HepG2 (cell line): Measurements from ENCODE around the gene SEC61G. TPM values are rescaled to one million over a fixed set of nuclear protein-coding genes. Genes with fewer than 3 reads are reported as not detected.

ENCODE experiments used
- ATAC-seq: fragments of 200-7000 bp; cut with Tn5 transposase; 3 replicates; pipeline ENCODE4 v1.9.1; 2020; ENCODE audit warnings: mild to moderate bottlenecking, moderate library complexity
- BruUV-seq: library from RNA; stranded (reverse); fragments of 400-500 nt; replicated peaks from 2 replicates; lab custom pipeline; 2021; lab: Mats Ljungman, UMichigan
- CTCF ChIA-PET: fragments of 300-600 bp; formaldehyde crosslinking; extraction: SDS; loops from one replicate; lab custom pipeline; 2021; ENCODE audit warnings: low total read pairs, inconsistent platforms, low intra/inter-chr PET ratio; lab: Yijun Ruan, JAX
- POLR2A ChIA-PET: fragments of 350-600 bp; sonication (Branson Sonifier 250); formaldehyde crosslinking; loops from one replicate; lab custom pipeline; 2020; ENCODE audit warnings: antibody characterized with exemption, inconsistent platforms; lab: Yijun Ruan, JAX
- DNase-seq: peaks from one replicate; pipeline ENCODE4 v3.0.0-alpha.2; 2015; ENCODE audit warnings: low spot score
- FAIRE-seq: peaks from 3 replicates; lab custom pipeline; 2011; peaks lifted over from hg19 to GRCh38; lab: Jason Lieb, UNC
- H2AFZ ChIP-seq: one replicate; pipeline ENCODE4 v1.6.1; 2011; ENCODE audit warnings: low read length, inconsistent platforms
- H3K27ac ChIP-seq: fragments of 300-600 bp; 3 replicates; pipeline ENCODE4 v1.8.0; 2011; ENCODE audit warnings: mixed run types, mild to moderate bottlenecking, mixed read lengths, low read length, inconsistent platforms; ENCODE audit not compliant: insufficient read depth; ENCODE audit errors: extremely low read length
- H3K27me3 ChIP-seq, 2 experiments: fragments of 200-600 bp in 1 of 2; 2 replicates in 1 of 2; 3 replicates in 1 of 2; pipeline versions ENCODE4 v1.6.0 to v1.8.0; 2011; ENCODE audit warnings: low read length in 2 of 2, mild to moderate bottlenecking in 2 of 2, moderate library complexity in 2 of 2, inconsistent platforms in 1 of 2; ENCODE audit not compliant: insufficient read depth in 2 of 2, control insufficient read depth in 1 of 2
- H3K36me3 ChIP-seq, 2 experiments: fragments of 200-600 bp in 1 of 2; replicated peaks in 1 of 2; 2 replicates in 1 of 2; 3 replicates in 1 of 2; pipeline versions ENCODE4 v1.5.1 to v1.8.0; 2011; ENCODE audit warnings: low read length in 2 of 2, inconsistent platforms in 1 of 2; ENCODE audit not compliant: insufficient read depth in 2 of 2, control insufficient read depth in 1 of 2
- H3K4me1 ChIP-seq: 2 replicates; pipeline ENCODE4 v1.5.1; 2012; ENCODE audit warnings: low read length, inconsistent platforms; ENCODE audit not compliant: insufficient read depth
- H3K4me2 ChIP-seq: 2 replicates; pipeline ENCODE4 v1.6.0; 2011; ENCODE audit warnings: low read depth, low read length, inconsistent platforms
- H3K4me3 ChIP-seq, 3 experiments: fragments of 200-600 bp in 1 of 3; sonication (generic), shearing (Covaris generic) in 1 of 3; replicated peaks in 1 of 3; 2 replicates each; pipeline ENCODE4 v1.5.1; 2011 to 2016; ENCODE audit warnings: low read length in 3 of 3, inconsistent platforms in 2 of 3, low read depth in 2 of 3, mild to moderate bottlenecking in 2 of 3, control low read depth in 1 of 3, mixed read lengths in 1 of 3; ENCODE audit not compliant: insufficient read depth in 1 of 3
- H3K79me2 ChIP-seq: one replicate; pipeline ENCODE4 v1.6.1; 2011; ENCODE audit warnings: low read length, inconsistent platforms; ENCODE audit not compliant: insufficient read depth
- H3K9ac ChIP-seq: 2 replicates; pipeline ENCODE4 v1.6.0; 2011; ENCODE audit warnings: mild to moderate bottlenecking, low read depth, low read length, inconsistent platforms; ENCODE audit not compliant: insufficient read depth
- H3K9me3 ChIP-seq: 2 replicates; pipeline ENCODE4 v1.5.1; 2012; ENCODE audit warnings: mild to moderate bottlenecking, low read length
- H4K20me1 ChIP-seq: 2 replicates; pipeline ENCODE4 v1.6.0; 2011; ENCODE audit warnings: inconsistent platforms, mild to moderate bottlenecking, low read length, moderate library complexity; ENCODE audit not compliant: insufficient read depth
- BHLHE40 ChIP-seq: IDR thresholded peaks from 2 replicates; pipeline ENCODE4 v1.6.1; 2011; ENCODE audit warnings: low read length, improper control_type of control experiment
- HDAC1 ChIP-seq: sonication (generic); formaldehyde crosslinking; IDR thresholded peaks from 2 replicates; pipeline ENCODE4 v1.5.1; 2020; ENCODE audit warnings: mild to moderate bottlenecking, missing genetic modification reagents
- HNF1A ChIP-seq, 2 experiments: sonication (generic) in 1 of 2; formaldehyde crosslinking in 1 of 2; IDR thresholded peaks; 2 replicates each; pipeline versions ENCODE4 v1.4.0 to v1.6.1; 2016 to 2020; ENCODE audit warnings: borderline replicate concordance in 1 of 2, low read depth in 1 of 2, mild to moderate bottlenecking in 1 of 2, missing genetic modification reagents in 1 of 2
- MATR3 ChIP-seq: sonication (generic); formaldehyde crosslinking; IDR thresholded peaks from 2 replicates; pipeline ENCODE4 v1.4.0; 2020; ENCODE audit warnings: missing genetic modification reagents
- MED13 ChIP-seq: sonication (generic); formaldehyde crosslinking; IDR thresholded peaks from 2 replicates; pipeline ENCODE4 v1.5.0; 2020; ENCODE audit warnings: missing genetic modification reagents
- MTA3 ChIP-seq: sonication (generic); formaldehyde crosslinking; IDR thresholded peaks from 2 replicates; pipeline ENCODE4 v1.4.0; 2020; ENCODE audit warnings: missing genetic modification reagents
- SMARCE1 ChIP-seq: fragments of 450-650 bp; IDR thresholded peaks from 2 replicates; pipeline ENCODE4 v1.6.1; 2017; ENCODE audit warnings: borderline replicate concordance
- TMF1 ChIP-seq: sonication (generic); formaldehyde crosslinking; IDR thresholded peaks from 2 replicates; pipeline ENCODE4 v1.8.1; 2022; ENCODE audit warnings: low read depth, missing genetic modification reagents
- ZBTB4 ChIP-seq: sonication (generic); formaldehyde crosslinking; IDR thresholded peaks from 2 replicates; pipeline ENCODE4 v1.4.0; 2020; ENCODE audit warnings: missing genetic modification reagents, mild to moderate bottlenecking, borderline replicate concordance
- ZBTB7A ChIP-seq: sonication (generic); formaldehyde crosslinking; IDR thresholded peaks from 2 replicates; pipeline ENCODE4 v1.8.0; 2022; ENCODE audit warnings: mild to moderate bottlenecking, missing genetic modification reagents
- ZNF292 ChIP-seq: sonication (generic); formaldehyde crosslinking; IDR thresholded peaks from 2 replicates; pipeline ENCODE4 v1.8.1; 2022; ENCODE audit warnings: mild to moderate bottlenecking, low read depth, missing genetic modification reagents, borderline replicate concordance
- ZNF557 ChIP-seq: sonication (generic); formaldehyde crosslinking; IDR thresholded peaks from 2 replicates; pipeline ENCODE4 v1.4.0; 2020; ENCODE audit warnings: missing genetic modification reagents
- ZNF775 ChIP-seq: sonication (generic); formaldehyde crosslinking; IDR thresholded peaks from 2 replicates; pipeline ENCODE4 v1.4.0; 2020; ENCODE audit warnings: missing genetic modification reagents, mild to moderate bottlenecking, moderate library complexity, borderline replicate concordance
- ZSCAN31 ChIP-seq: sonication (generic); formaldehyde crosslinking; IDR thresholded peaks from 2 replicates; pipeline ENCODE4 v1.5.0; 2020; ENCODE audit warnings: low read depth, mild to moderate bottlenecking, missing genetic modification reagents
- WGBS: methylation state at CpG from one replicate; pipeline ENCODE4 v1.1.6; 2017; ENCODE audit warnings: low lambda C conversion rate; 5-methylcytosine and 5-hydroxymethylcytosine counted together
- in situ Hi-C: cut with HindIII; loops from 2 replicates; pipeline ENCODE4 v1.10.0; 2017; ENCODE audit warnings: low pct_unique_long_range_greater_than_20kb; ENCODE audit not compliant: extremely low pct_ligation_motif_present
- intact Hi-C: fragments of 100-400 bp; cut with micrococcal nuclease; formaldehyde crosslinking; loops from one replicate; pipeline ENCODE4 v1.10.0; 2022; ENCODE audit not compliant: unreplicated experiment
- polyA plus RNA-seq, 8 experiments: library from polyadenylated mRNA; depleted of rRNA in 3 of 8; stranded (reverse) in 7 of 8; unstranded in 1 of 8; fragments of >200 nt; fragmentation: Illumina TruSeq in 4 of 8; extraction: Trizol in 4 of 8; gene quantifications; 2 replicates each; pipeline versions ENCODE4 v1.2.1 to v1.2.3, GENCODE V29; 2011 to 2016; ENCODE audit warnings: low read depth in 4 of 8, missing spikeins in 1 of 8, mixed read lengths in 1 of 8; ENCODE audit not compliant: insufficient read depth in 1 of 8
- total RNA-seq, 5 experiments: library from RNA; depleted of rRNA; stranded (reverse); fragments of >200 nt; fragmentation: Illumina TruSeq; extraction: Trizol; gene quantifications; 2 replicates each; pipeline ENCODE4 v1.2.3, GENCODE V29; 2016; ENCODE audit warnings: low read depth in 1 of 5
- TF ChIP-seq, protein P1 (sequence below): sonication (generic); formaldehyde crosslinking; IDR thresholded peaks from 2 replicates; pipeline ENCODE4 v1.4.0; 2020; ENCODE audit warnings: missing genetic modification reagents, borderline replicate concordance

Gene SEC61G
- total and polyA plus RNA-seq, 2 of the 13 experiments (the other 11 are each of a cell fraction or from before 2014, with no cell fraction given): 126 to 328 TPM

- ChIA-PET POLR2A (no interaction called here), CTCF (no interaction called here)
- Histone ChIP-seq H3K4me3 (no peak overlapping the region), H3K4me1 (no peaks in the 10 kb centered on the region), H3K27me3 (peaks cover 0 to 4% of the 10 kb centered on the region in 2 experiments; a peak in 1 of 5 replicates), H3K27ac (no peak overlapping the region), H2AFZ (no peak overlapping the region), H4K20me1 (no peaks in the 10 kb centered on the region), H3K9me3 (peaks cover 23% of the 10 kb centered on the region), H3K79me2 (no peaks in the 10 kb centered on the region), H3K9ac (no peak overlapping the region), H3K4me2 (no peak overlapping the region), H3K36me3 (no peaks in the 10 kb centered on the region)
- in situ Hi-C loops (no loop called here), intact Hi-C loops (no loop called here)
- TF ChIP-seq MATR3 (no peak), ZBTB4 (no peak), ZNF292 (CRISPR knock-in tag) (no peak), ZSCAN31 (no peak), SMARCE1 (no peak), MED13 (CRISPR knock-in tag) (no peak), HDAC1 (CRISPR knock-in tag) (no peak), MTA3 (CRISPR knock-in tag) (no peak), ZNF557 (CRISPR knock-in tag) (no peak), TMF1 (no peak), BHLHE40 (no peak), ZNF775 (CRISPR knock-in tag) (no peak), HNF1A (IDR thresholded peaks at IDR 0.05; ENCODE audit: low read depth) (no peak), HNF1A (CRISPR knock-in tag; IDR thresholded peaks at IDR 0.05; ENCODE audit: borderline replicate concordance) (no peak), ZBTB7A (CRISPR knock-in tag) (no peak)
- TF ChIP-seq, protein P1, sequence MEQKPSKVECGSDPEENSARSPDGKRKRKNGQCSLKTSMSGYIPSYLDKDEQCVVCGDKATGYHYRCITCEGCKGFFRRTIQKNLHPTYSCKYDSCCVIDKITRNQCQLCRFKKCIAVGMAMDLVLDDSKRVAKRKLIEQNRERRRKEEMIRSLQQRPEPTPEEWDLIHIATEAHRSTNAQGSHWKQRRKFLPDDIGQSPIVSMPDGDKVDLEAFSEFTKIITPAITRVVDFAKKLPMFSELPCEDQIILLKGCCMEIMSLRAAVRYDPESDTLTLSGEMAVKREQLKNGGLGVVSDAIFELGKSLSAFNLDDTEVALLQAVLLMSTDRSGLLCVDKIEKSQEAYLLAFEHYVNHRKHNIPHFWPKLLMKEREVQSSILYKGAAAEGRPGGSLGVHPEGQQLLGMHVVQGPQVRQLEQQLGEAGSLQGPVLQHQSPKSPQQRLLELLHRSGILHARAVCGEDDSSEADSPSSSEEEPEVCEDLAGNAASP: no peak
- no TSS peak for BruUV-seq
- ATAC-seq (peak; percentile 29; the same call in 2 of the 3 replicates), DNase-seq (no peak), FAIRE-seq (no peak)
- 8% methylated on average over 9 of the region's 9 CpGs for WGBS
These were observed 37.0 kb downstream of the SEC61G start for GRCh38 chr7:54722026-54722425.
